ENCODE measurements around the gene ANOS1. TPM values are rescaled to one million over a fixed set of nuclear protein-coding genes. Genes with fewer than 3 reads are reported as not detected.

ANOS1 gene
- total RNA-seq, 1 experiment from 2014 or later = 0.18 TPM

- ATAC-seq = no peak
- ChIA-PET POLR2A (no interaction called here), CTCF (no interaction called here)
- no peak overlapping the region for H3K4me3 ChIP-seq (ENCODE audit: low read depth in 2 of 2, low read length in 2 of 2)
- in situ Hi-C loops (cut with HindIII; ENCODE audit: low pct_unique_long_range_greater_than_20kb, low sequenced_read_pairs) = no loop called here
- no peaks in the 10 kb centered on the region for H3K36me3 ChIP-seq (ENCODE audit: control insufficient read depth, insufficient read depth, low read length)
- H3K27me3 ChIP-seq (ENCODE audit: control insufficient read depth, insufficient read depth, low read length) = no peaks in the 10 kb centered on the region
- BruUV-seq (replicated peaks) = no TSS peak
- no peak overlapping the region for H3K27ac ChIP-seq (ENCODE audit: low read length)
- no peak for DNase-seq (ENCODE audit: low read depth, low spot score)
- intact Hi-C loops (cut with micrococcal nuclease; ENCODE audit: unreplicated experiment) = no loop called here
- TF ChIP-seq POLR2AphosphoS5 (IDR thresholded peaks at IDR 0.05; ENCODE audit: low read depth, low read length) = no peak
- TF ChIP-seq, protein P1, sequence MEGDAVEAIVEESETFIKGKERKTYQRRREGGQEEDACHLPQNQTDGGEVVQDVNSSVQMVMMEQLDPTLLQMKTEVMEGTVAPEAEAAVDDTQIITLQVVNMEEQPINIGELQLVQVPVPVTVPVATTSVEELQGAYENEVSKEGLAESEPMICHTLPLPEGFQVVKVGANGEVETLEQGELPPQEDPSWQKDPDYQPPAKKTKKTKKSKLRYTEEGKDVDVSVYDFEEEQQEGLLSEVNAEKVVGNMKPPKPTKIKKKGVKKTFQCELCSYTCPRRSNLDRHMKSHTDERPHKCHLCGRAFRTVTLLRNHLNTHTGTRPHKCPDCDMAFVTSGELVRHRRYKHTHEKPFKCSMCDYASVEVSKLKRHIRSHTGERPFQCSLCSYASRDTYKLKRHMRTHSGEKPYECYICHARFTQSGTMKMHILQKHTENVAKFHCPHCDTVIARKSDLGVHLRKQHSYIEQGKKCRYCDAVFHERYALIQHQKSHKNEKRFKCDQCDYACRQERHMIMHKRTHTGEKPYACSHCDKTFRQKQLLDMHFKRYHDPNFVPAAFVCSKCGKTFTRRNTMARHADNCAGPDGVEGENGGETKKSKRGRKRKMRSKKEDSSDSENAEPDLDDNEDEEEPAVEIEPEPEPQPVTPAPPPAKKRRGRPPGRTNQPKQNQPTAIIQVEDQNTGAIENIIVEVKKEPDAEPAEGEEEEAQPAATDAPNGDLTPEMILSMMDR (IDR thresholded peaks at IDR 0.05) = no peak
- no peak for TF ChIP-seq SIN3A (IDR thresholded peaks at IDR 0.05; ENCODE audit: borderline replicate concordance, insufficient read depth, low read depth, low read length)
- TF ChIP-seq, protein P2, sequence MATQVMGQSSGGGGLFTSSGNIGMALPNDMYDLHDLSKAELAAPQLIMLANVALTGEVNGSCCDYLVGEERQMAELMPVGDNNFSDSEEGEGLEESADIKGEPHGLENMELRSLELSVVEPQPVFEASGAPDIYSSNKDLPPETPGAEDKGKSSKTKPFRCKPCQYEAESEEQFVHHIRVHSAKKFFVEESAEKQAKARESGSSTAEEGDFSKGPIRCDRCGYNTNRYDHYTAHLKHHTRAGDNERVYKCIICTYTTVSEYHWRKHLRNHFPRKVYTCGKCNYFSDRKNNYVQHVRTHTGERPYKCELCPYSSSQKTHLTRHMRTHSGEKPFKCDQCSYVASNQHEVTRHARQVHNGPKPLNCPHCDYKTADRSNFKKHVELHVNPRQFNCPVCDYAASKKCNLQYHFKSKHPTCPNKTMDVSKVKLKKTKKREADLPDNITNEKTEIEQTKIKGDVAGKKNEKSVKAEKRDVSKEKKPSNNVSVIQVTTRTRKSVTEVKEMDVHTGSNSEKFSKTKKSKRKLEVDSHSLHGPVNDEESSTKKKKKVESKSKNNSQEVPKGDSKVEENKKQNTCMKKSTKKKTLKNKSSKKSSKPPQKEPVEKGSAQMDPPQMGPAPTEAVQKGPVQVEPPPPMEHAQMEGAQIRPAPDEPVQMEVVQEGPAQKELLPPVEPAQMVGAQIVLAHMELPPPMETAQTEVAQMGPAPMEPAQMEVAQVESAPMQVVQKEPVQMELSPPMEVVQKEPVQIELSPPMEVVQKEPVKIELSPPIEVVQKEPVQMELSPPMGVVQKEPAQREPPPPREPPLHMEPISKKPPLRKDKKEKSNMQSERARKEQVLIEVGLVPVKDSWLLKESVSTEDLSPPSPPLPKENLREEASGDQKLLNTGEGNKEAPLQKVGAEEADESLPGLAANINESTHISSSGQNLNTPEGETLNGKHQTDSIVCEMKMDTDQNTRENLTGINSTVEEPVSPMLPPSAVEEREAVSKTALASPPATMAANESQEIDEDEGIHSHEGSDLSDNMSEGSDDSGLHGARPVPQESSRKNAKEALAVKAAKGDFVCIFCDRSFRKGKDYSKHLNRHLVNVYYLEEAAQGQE (IDR thresholded peaks at IDR 0.05; ENCODE audit: insufficient read depth in 1 of 2, low read depth in 2 of 2, low read length in 1 of 2) = no peak
- no peak for TF ChIP-seq TCF7L2 (IDR thresholded peaks at IDR 0.05; ENCODE audit: low read depth, low read length)
- H3K4me1 ChIP-seq (ENCODE audit: control insufficient read depth, insufficient read depth, low read length) = no peaks in the 10 kb centered on the region
- no peaks in the 10 kb centered on the region for H3K9me3 ChIP-seq (ENCODE audit: control insufficient read depth, insufficient read depth, low read depth, low read length)
Observed at GRCh38 chrX:8692871-8693270, 39.1 kb downstream of the ANOS1 start.

DNA sequence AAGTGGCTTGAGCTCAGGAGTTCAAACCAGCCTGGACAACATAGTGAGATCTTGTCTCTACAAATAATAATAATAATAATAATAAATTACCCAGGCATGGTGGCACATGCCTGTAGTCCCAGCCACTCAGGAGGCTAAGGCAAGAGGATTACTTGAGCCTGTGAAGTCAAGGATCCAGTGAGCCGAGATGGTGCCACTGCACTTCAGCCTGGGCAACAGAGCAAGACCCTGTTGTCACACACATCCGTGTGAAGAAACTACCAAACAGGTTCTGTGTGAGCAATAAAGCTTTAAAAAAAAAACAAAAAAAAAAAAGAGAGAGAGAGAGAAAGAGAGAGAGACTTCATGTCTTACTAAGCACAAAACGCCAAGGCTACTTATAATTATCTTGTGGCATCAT is 42.5 kb downstream of the ANOS1 start:
- Histone ChIP-seq H3K4me1 (ENCODE audit: control insufficient read depth, insufficient read depth, low read length) (no peaks in the 10 kb centered on the region), H3K9me3 (ENCODE audit: control insufficient read depth, insufficient read depth, low read depth, low read length) (no peaks in the 10 kb centered on the region), H3K36me3 (ENCODE audit: control insufficient read depth, insufficient read depth, low read length) (no peaks in the 10 kb centered on the region), H3K27ac (ENCODE audit: low read length) (no peak overlapping the region), H3K27me3 (ENCODE audit: control insufficient read depth, insufficient read depth, low read length) (no peaks in the 10 kb centered on the region), H3K4me3 (ENCODE audit: low read depth in 2 of 2, low read length in 2 of 2) (no peak overlapping the region)
- DNase-seq (ENCODE audit: low read depth, low spot score) (no peak), ATAC-seq (no peak)
- TF ChIP-seq, protein P2 (IDR thresholded peaks at IDR 0.05; ENCODE audit: insufficient read depth in 1 of 2, low read depth in 2 of 2, low read length in 1 of 2) = no peak
- TF ChIP-seq POLR2AphosphoS5 (IDR thresholded peaks at IDR 0.05; ENCODE audit: low read depth, low read length) = no peak
- no peak for TF ChIP-seq TCF7L2 (IDR thresholded peaks at IDR 0.05; ENCODE audit: low read depth, low read length)
- TF ChIP-seq SIN3A (IDR thresholded peaks at IDR 0.05; ENCODE audit: borderline replicate concordance, insufficient read depth, low read depth, low read length) = no peak
- TF ChIP-seq, protein P1 (IDR thresholded peaks at IDR 0.05) = no peak
- ChIA-PET POLR2A (no interaction called here), CTCF (no interaction called here)
- in situ Hi-C loops (cut with HindIII; ENCODE audit: low pct_unique_long_range_greater_than_20kb, low sequenced_read_pairs) = no loop called here
- intact Hi-C loops (cut with micrococcal nuclease; ENCODE audit: unreplicated experiment) = no loop called here
- BruUV-seq (replicated peaks) = no TSS peak

Measured in Panc1 (cell line).